ENCODE measurements around the gene PRPF6. TPM values are rescaled to one million over a fixed set of nuclear protein-coding genes. Genes with fewer than 3 reads are reported as not detected.
A peak's percentile ranks its signal among the peaks of the same experiment; 100 is the strongest.

Gene PRPF6
- total and polyA plus RNA-seq, 2 of the 13 experiments (the other 11 are each of a cell fraction or from before 2014, with no cell fraction given): 63.7 to 101 TPM

- TF ChIP-seq, protein P1, sequence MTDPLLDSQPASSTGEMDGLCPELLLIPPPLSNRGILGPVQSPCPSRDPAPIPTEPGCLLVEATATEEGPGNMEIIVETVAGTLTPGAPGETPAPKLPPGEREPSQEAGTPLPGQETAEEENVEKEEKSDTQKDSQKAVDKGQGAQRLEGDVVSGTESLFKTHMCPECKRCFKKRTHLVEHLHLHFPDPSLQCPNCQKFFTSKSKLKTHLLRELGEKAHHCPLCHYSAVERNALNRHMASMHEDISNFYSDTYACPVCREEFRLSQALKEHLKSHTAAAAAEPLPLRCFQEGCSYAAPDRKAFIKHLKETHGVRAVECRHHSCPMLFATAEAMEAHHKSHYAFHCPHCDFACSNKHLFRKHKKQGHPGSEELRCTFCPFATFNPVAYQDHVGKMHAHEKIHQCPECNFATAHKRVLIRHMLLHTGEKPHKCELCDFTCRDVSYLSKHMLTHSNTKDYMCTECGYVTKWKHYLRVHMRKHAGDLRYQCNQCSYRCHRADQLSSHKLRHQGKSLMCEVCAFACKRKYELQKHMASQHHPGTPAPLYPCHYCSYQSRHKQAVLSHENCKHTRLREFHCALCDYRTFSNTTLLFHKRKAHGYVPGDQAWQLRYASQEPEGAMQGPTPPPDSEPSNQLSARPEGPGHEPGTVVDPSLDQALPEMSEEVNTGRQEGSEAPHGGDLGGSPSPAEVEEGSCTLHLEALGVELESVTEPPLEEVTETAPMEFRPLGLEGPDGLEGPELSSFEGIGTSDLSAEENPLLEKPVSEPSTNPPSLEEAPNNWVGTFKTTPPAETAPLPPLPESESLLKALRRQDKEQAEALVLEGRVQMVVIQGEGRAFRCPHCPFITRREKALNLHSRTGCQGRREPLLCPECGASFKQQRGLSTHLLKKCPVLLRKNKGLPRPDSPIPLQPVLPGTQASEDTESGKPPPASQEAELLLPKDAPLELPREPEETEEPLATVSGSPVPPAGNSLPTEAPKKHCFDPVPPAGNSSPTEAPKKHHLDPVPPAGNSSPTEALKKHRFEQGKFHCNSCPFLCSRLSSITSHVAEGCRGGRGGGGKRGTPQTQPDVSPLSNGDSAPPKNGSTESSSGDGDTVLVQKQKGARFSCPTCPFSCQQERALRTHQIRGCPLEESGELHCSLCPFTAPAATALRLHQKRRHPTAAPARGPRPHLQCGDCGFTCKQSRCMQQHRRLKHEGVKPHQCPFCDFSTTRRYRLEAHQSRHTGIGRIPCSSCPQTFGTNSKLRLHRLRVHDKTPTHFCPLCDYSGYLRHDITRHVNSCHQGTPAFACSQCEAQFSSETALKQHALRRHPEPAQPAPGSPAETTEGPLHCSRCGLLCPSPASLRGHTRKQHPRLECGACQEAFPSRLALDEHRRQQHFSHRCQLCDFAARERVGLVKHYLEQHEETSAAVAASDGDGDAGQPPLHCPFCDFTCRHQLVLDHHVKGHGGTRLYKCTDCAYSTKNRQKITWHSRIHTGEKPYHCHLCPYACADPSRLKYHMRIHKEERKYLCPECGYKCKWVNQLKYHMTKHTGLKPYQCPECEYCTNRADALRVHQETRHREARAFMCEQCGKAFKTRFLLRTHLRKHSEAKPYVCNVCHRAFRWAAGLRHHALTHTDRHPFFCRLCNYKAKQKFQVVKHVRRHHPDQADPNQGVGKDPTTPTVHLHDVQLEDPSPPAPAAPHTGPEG (CRISPR knock-in tag; IDR thresholded peaks at IDR 0.05): no peak
- TF ChIP-seq, protein P2, sequence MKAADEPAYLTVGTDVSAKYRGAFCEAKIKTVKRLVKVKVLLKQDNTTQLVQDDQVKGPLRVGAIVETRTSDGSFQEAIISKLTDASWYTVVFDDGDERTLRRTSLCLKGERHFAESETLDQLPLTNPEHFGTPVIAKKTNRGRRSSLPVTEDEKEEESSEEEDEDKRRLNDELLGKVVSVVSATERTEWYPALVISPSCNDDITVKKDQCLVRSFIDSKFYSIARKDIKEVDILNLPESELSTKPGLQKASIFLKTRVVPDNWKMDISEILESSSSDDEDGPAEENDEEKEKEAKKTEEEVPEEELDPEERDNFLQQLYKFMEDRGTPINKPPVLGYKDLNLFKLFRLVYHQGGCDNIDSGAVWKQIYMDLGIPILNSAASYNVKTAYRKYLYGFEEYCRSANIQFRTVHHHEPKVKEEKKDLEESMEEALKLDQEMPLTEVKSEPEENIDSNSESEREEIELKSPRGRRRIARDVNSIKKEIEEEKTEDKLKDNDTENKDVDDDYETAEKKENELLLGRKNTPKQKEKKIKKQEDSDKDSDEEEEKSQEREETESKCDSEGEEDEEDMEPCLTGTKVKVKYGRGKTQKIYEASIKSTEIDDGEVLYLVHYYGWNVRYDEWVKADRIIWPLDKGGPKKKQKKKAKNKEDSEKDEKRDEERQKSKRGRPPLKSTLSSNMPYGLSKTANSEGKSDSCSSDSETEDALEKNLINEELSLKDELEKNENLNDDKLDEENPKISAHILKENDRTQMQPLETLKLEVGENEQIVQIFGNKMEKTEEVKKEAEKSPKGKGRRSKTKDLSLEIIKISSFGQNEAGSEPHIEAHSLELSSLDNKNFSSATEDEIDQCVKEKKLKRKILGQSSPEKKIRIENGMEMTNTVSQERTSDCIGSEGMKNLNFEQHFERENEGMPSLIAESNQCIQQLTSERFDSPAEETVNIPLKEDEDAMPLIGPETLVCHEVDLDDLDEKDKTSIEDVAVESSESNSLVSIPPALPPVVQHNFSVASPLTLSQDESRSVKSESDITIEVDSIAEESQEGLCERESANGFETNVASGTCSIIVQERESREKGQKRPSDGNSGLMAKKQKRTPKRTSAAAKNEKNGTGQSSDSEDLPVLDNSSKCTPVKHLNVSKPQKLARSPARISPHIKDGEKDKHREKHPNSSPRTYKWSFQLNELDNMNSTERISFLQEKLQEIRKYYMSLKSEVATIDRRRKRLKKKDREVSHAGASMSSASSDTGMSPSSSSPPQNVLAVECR (CRISPR knock-in tag; IDR thresholded peaks at IDR 0.05; ENCODE audit: borderline replicate concordance): no peak
- peak; percentile 75 for TF ChIP-seq AGO2 (optimal IDR thresholded peaks at IDR 0.05; ENCODE audit: low read depth, low read length)
- peak; percentile 25; the same call in 1 of the 2 replicates for TF ChIP-seq GABPB1 (CRISPR knock-in tag; IDR thresholded peaks at IDR 0.05)
- TF ChIP-seq KLF15 (CRISPR knock-in tag; IDR thresholded peaks at IDR 0.05; ENCODE audit: borderline replicate concordance): peak; percentile 37; the same call in 1 of the 2 replicates
- no peak for TF ChIP-seq HDAC6 (IDR thresholded peaks at IDR 0.05; ENCODE audit: low read depth, low read length)
- peak; percentile 90 for TF ChIP-seq RBM22 (optimal IDR thresholded peaks at IDR 0.05; ENCODE audit: low read length)
These were observed 37.7 kb upstream of the PRPF6 start (continued) for GRCh38 chr20:63942969-63943807.

All from HepG2 (cell line).